ENCODE results near the gene ELMO3. TPM values are rescaled to one million over a fixed set of nuclear protein-coding genes. Genes with fewer than 3 reads are reported as not detected.

The ELMO3 gene
- total RNA-seq, 1 experiment from 2014 or later = 2.0 TPM

GRCh38 chr16:67241008-67241900 lies 42.3 kb downstream of the ELMO3 start:
- ATAC-seq (peak; percentile 22; the same call in 1 of the 2 replicates), DNase-seq (ENCODE audit: low read depth, low spot score) (no peak)
- no peak overlapping the region for H3K4me3 ChIP-seq (ENCODE audit: low read depth in 2 of 2, low read length in 2 of 2)
- H3K27me3 ChIP-seq (ENCODE audit: control insufficient read depth, insufficient read depth, low read length) = no peaks in the 10 kb centered on the region
- H3K27ac ChIP-seq (ENCODE audit: low read length) = peak overlapping the region; percentile 63
- in situ Hi-C loops (cut with HindIII; ENCODE audit: low pct_unique_long_range_greater_than_20kb, low sequenced_read_pairs) (no loop called here), intact Hi-C loops (cut with micrococcal nuclease; ENCODE audit: unreplicated experiment) (no loop called here)
- no TSS peak for BruUV-seq (replicated peaks)
- H3K9me3 ChIP-seq (ENCODE audit: control insufficient read depth, insufficient read depth, low read depth, low read length) = no peaks in the 10 kb centered on the region
- ChIA-PET POLR2A (no interaction called here), CTCF (no interaction called here)
- TF ChIP-seq POLR2AphosphoS5 (IDR thresholded peaks at IDR 0.05; ENCODE audit: low read depth, low read length) = no peak
- TF ChIP-seq SIN3A (IDR thresholded peaks at IDR 0.05; ENCODE audit: borderline replicate concordance, insufficient read depth, low read depth, low read length) = no peak
- no peak for TF ChIP-seq REST (IDR thresholded peaks at IDR 0.05; ENCODE audit: insufficient read depth in 1 of 2, low read depth in 2 of 2, low read length in 1 of 2)
- TF ChIP-seq CTCF (IDR thresholded peaks at IDR 0.05) = no peak
- TF ChIP-seq TCF7L2 (IDR thresholded peaks at IDR 0.05; ENCODE audit: low read depth, low read length) = no peak
- H3K4me1 ChIP-seq (ENCODE audit: control insufficient read depth, insufficient read depth, low read length) = peaks cover 5% of the 10 kb centered on the region; the same call in 1 of the 2 replicates
- H3K36me3 ChIP-seq (ENCODE audit: control insufficient read depth, insufficient read depth, low read length) = no peaks in the 10 kb centered on the region

GRCh38 chr16:67242138-67242730 lies 43.3 kb downstream of the ELMO3 start:
- Histone ChIP-seq H3K27ac (ENCODE audit: low read length) (no peak overlapping the region), H3K27me3 (ENCODE audit: control insufficient read depth, insufficient read depth, low read length) (no peaks in the 10 kb centered on the region), H3K9me3 (ENCODE audit: control insufficient read depth, insufficient read depth, low read depth, low read length) (no peaks in the 10 kb centered on the region), H3K4me3 (ENCODE audit: low read depth in 2 of 2, low read length in 2 of 2) (no peak overlapping the region), H3K4me1 (ENCODE audit: control insufficient read depth, insufficient read depth, low read length) (peaks cover 5% of the 10 kb centered on the region; the same call in 1 of the 2 replicates), H3K36me3 (ENCODE audit: control insufficient read depth, insufficient read depth, low read length) (no peaks in the 10 kb centered on the region; the same call in 1 of the 2 replicates)
- intact Hi-C loops (cut with micrococcal nuclease; ENCODE audit: unreplicated experiment) = no loop called here
- DNase-seq (ENCODE audit: low read depth, low spot score) = no peak
- TF ChIP-seq SIN3A (IDR thresholded peaks at IDR 0.05; ENCODE audit: borderline replicate concordance, insufficient read depth, low read depth, low read length) (no peak), TCF7L2 (IDR thresholded peaks at IDR 0.05; ENCODE audit: low read depth, low read length) (no peak), REST (IDR thresholded peaks at IDR 0.05; ENCODE audit: insufficient read depth in 1 of 2, low read depth in 2 of 2, low read length in 1 of 2) (no peak), CTCF (IDR thresholded peaks at IDR 0.05) (no peak), POLR2AphosphoS5 (IDR thresholded peaks at IDR 0.05; ENCODE audit: low read depth, low read length) (no peak)
- ATAC-seq = no peak
- BruUV-seq (replicated peaks) = no TSS peak
- ChIA-PET POLR2A (no interaction called here), CTCF (no interaction called here)
- in situ Hi-C loops (cut with HindIII; ENCODE audit: low pct_unique_long_range_greater_than_20kb, low sequenced_read_pairs) = no loop called here
